H1 (cell line): Measurements from ENCODE around the gene USP53. TPM values are rescaled to one million over a fixed set of nuclear protein-coding genes. Genes with fewer than 3 reads are reported as not detected.

ENCODE experiments used
- CTCF ChIA-PET: fragments of 300-600 bp; sonication (Branson Sonifier 250); formaldehyde crosslinking; loops from one replicate; lab custom pipeline; 2021; ENCODE audit not compliant: partially characterized antibody; lab: Charles Lee
- POLR2A ChIA-PET: fragments of 300-600 bp; sonication (Branson Sonifier 250); formaldehyde crosslinking; loops from one replicate; lab custom pipeline; 2021; ENCODE audit warnings: inconsistent platforms; ENCODE audit not compliant: partially characterized antibody; lab: Charles Lee
- DNase-seq, 2 experiments: peaks; one replicate each; pipeline versions ENCODE4 v3.0.0 to v3.0.0-alpha.2; 2010 to 2022; ENCODE audit warnings: low spot score in 2 of 2, low read depth in 1 of 2, mixed read lengths in 1 of 2
- FAIRE-seq: peaks from 2 replicates; lab custom pipeline; 2011; peaks lifted over from hg19 to GRCh38; lab: Jason Lieb, UNC
- H2AFZ ChIP-seq: 2 replicates; pipeline ENCODE4 v1.8.1; 2012; ENCODE audit warnings: low read length, inconsistent platforms
- H2AK5ac ChIP-seq: 2 replicates; pipeline ENCODE4 v1.6.1; 2013; ENCODE audit warnings: low read depth, low read length
- H2BK120ac ChIP-seq: replicated peaks from 2 replicates; pipeline ENCODE3; 2013; ENCODE audit warnings: low read depth, low read length, inconsistent platforms
- H2BK12ac ChIP-seq: 2 replicates; pipeline ENCODE4 v1.6.1; 2013; ENCODE audit warnings: low read depth, low read length
- H2BK15ac ChIP-seq: 2 replicates; pipeline ENCODE4 v1.6.1; 2013; ENCODE audit warnings: low read length
- H2BK20ac ChIP-seq: 2 replicates; pipeline ENCODE4 v1.6.1; 2013; ENCODE audit warnings: low read length
- H2BK5ac ChIP-seq: 2 replicates; pipeline ENCODE4 v1.6.1; 2013; ENCODE audit warnings: low read depth, low read length
- H3K14ac ChIP-seq: 2 replicates; pipeline ENCODE4 v1.6.1; 2013; ENCODE audit warnings: inconsistent platforms; ENCODE audit not compliant: insufficient read length
- H3K18ac ChIP-seq: 2 replicates; pipeline ENCODE4 v1.6.1; 2013; ENCODE audit warnings: low read length; ENCODE audit errors: extremely low read depth
- H3K23ac ChIP-seq: 2 replicates; pipeline ENCODE4 v1.6.1; 2013; ENCODE audit warnings: inconsistent platforms; ENCODE audit not compliant: insufficient read length
- H3K23me2 ChIP-seq: 2 replicates; pipeline ENCODE4 v1.6.1; 2013; ENCODE audit warnings: low read depth, low read length
- H3K27ac ChIP-seq: 2 replicates; pipeline ENCODE4 v1.6.1; 2011; ENCODE audit warnings: low read depth, low read length, inconsistent platforms
- H3K27me3 ChIP-seq, 4 experiments: replicated peaks in 1 of 4; 1 replicate in 1 of 4; 2 replicates in 3 of 4; pipeline versions ENCODE4 v1.6.1 to v1.8.1; 2011 to 2013; ENCODE audit warnings: low read length in 3 of 4, mild to moderate bottlenecking in 3 of 4, inconsistent platforms in 2 of 4, mixed read lengths in 2 of 4, moderate library complexity in 1 of 4; ENCODE audit not compliant: control insufficient read depth in 3 of 4, insufficient read depth in 3 of 4; ENCODE audit errors: extremely low read depth in 1 of 4
- H3K36me3 ChIP-seq, 4 experiments: 2 replicates each; pipeline versions ENCODE4 v1.6.1 to v1.8.1; 2011 to 2013; ENCODE audit warnings: mild to moderate bottlenecking in 4 of 4, low read length in 3 of 4, moderate library complexity in 2 of 4, control low read depth in 1 of 4, inconsistent platforms in 1 of 4; ENCODE audit not compliant: insufficient read depth in 4 of 4, control insufficient read depth in 2 of 4
- H3K4ac ChIP-seq: replicated peaks from 2 replicates; pipeline ENCODE3; 2013; ENCODE audit warnings: low read length, low read depth, mixed read lengths, inconsistent platforms; ENCODE audit not compliant: insufficient read length
- H3K4me1 ChIP-seq, 4 experiments: replicated peaks in 1 of 4; 1 replicate in 1 of 4; 2 replicates in 3 of 4; pipeline versions ENCODE4 v1.6.1 to v1.8.1; 2011 to 2013; ENCODE audit warnings: low read length in 3 of 4, inconsistent platforms in 2 of 4, mixed read lengths in 1 of 4; ENCODE audit not compliant: insufficient read depth in 4 of 4, control insufficient read depth in 3 of 4
- H3K4me2 ChIP-seq, 2 experiments: 2 replicates each; pipeline versions ENCODE4 v1.6.1 to v1.8.1; 2011 to 2013; ENCODE audit warnings: low read depth in 2 of 2, low read length in 2 of 2, control low read depth in 1 of 2, inconsistent platforms in 1 of 2, mild to moderate bottlenecking in 1 of 2; ENCODE audit not compliant: insufficient read depth in 1 of 2
- H3K4me3 ChIP-seq, 4 experiments: fragments of 200-600, 300-600 bp in 1 of 4; sonication (generic), shearing (Covaris generic), sonication (Bioruptor Twin) in 1 of 4; 2 replicates each; pipeline versions ENCODE4 v1.5.1 to v1.8.1; 2011 to 2016; ENCODE audit warnings: low read length in 4 of 4, low read depth in 3 of 4, control low read depth in 2 of 4, inconsistent platforms in 2 of 4, mild to moderate bottlenecking in 2 of 4, mixed read lengths in 1 of 4, moderate library complexity in 1 of 4; ENCODE audit not compliant: insufficient read depth in 2 of 4; ENCODE audit errors: extremely low read depth in 1 of 4
- H3K56ac ChIP-seq: replicated peaks from 2 replicates; pipeline ENCODE3; 2013; ENCODE audit warnings: low read depth, mild to moderate bottlenecking, mixed read lengths, low read length, inconsistent platforms; ENCODE audit not compliant: insufficient read length
- H3K79me1 ChIP-seq: 2 replicates; pipeline ENCODE4 v1.6.1; 2013; ENCODE audit warnings: low read depth, low read length, control low read depth
- H3K79me2 ChIP-seq, 2 experiments: 2 replicates each; pipeline versions ENCODE4 v1.6.1 to v1.8.1; 2012 to 2013; ENCODE audit warnings: low read length in 2 of 2, mild to moderate bottlenecking in 2 of 2, inconsistent platforms in 1 of 2; ENCODE audit not compliant: insufficient read depth in 2 of 2, control insufficient read depth in 1 of 2
- H3K9ac ChIP-seq, 4 experiments: replicated peaks in 1 of 4; 1 replicate in 1 of 4; 2 replicates in 3 of 4; pipeline versions ENCODE4 v1.6.1 to v1.8.1; 2011 to 2013; ENCODE audit warnings: low read depth in 3 of 4, low read length in 3 of 4, control low read depth in 2 of 4, mild to moderate bottlenecking in 2 of 4, moderate library complexity in 2 of 4, inconsistent platforms in 1 of 4; ENCODE audit errors: extremely low read depth in 1 of 4
- H3K9me3 ChIP-seq, 2 experiments: 2 replicates each; pipeline versions ENCODE4 v1.6.1 to v1.8.1; 2012 to 2013; ENCODE audit warnings: mild to moderate bottlenecking in 2 of 2, moderate library complexity in 2 of 2, control low read depth in 1 of 2, inconsistent platforms in 1 of 2, low read depth in 1 of 2, low read length in 1 of 2, mixed read lengths in 1 of 2; ENCODE audit not compliant: insufficient read depth in 2 of 2
- H4K20me1 ChIP-seq, 2 experiments: replicated peaks in 1 of 2; 2 replicates each; pipeline versions ENCODE3 to v1.8.1; 2011 to 2013; ENCODE audit warnings: inconsistent platforms in 2 of 2, low read length in 2 of 2, mild to moderate bottlenecking in 1 of 2; ENCODE audit not compliant: insufficient read depth in 2 of 2, control insufficient read depth in 1 of 2
- H4K5ac ChIP-seq: 2 replicates; pipeline ENCODE4 v1.6.1; 2013; ENCODE audit warnings: low read length, low read depth, mixed read lengths, inconsistent platforms; ENCODE audit not compliant: insufficient read length
- H4K8ac ChIP-seq: 2 replicates; pipeline ENCODE4 v1.8.0; 2013; ENCODE audit warnings: mild to moderate bottlenecking, moderate library complexity, low read length, inconsistent platforms; ENCODE audit not compliant: insufficient read depth; ENCODE audit errors: extremely low read depth
- H4K91ac ChIP-seq: replicated peaks from 2 replicates; pipeline ENCODE3; 2013; ENCODE audit warnings: low read length, mixed read lengths, inconsistent platforms; ENCODE audit not compliant: insufficient read length
- CREB1 ChIP-seq: IDR thresholded peaks from 2 replicates; pipeline ENCODE4 v1.6.1; 2012; ENCODE audit warnings: inconsistent platforms
- HDAC2 ChIP-seq, 2 experiments: fragments of 300-600 bp in 1 of 2; sonication (generic) in 1 of 2; IDR thresholded peaks; 2 replicates each; pipeline ENCODE4 v1.6.1; 2011 to 2012; ENCODE audit warnings: low read depth in 2 of 2, low read length in 2 of 2, mild to moderate bottlenecking in 2 of 2, moderate library complexity in 2 of 2, borderline replicate concordance in 1 of 2, inconsistent platforms in 1 of 2
- JUN ChIP-seq: IDR thresholded peaks from 2 replicates; pipeline ENCODE4 v1.6.1; 2011; ENCODE audit warnings: low read depth, mild to moderate bottlenecking, improper control_type of control experiment, low read length
- POLR2A ChIP-seq, 2 experiments: IDR thresholded peaks; 1 replicate in 1 of 2; 2 replicates in 1 of 2; pipeline ENCODE4 v1.6.1; 2011; ENCODE audit warnings: low read depth in 2 of 2, low read length in 2 of 2, mild to moderate bottlenecking in 2 of 2; ENCODE audit errors: control extremely low read depth in 1 of 2
- RAD21 ChIP-seq, 2 experiments: IDR thresholded peaks in 1 of 2; conservative IDR thresholded peaks in 1 of 2; 2 replicates each; pipeline ENCODE4 v1.6.1; 2011; ENCODE audit warnings: low read depth in 2 of 2, low read length in 2 of 2, improper control_type of control experiment in 1 of 2, inconsistent platforms in 1 of 2, mild to moderate bottlenecking in 1 of 2, moderate library complexity in 1 of 2
- RFX5 ChIP-seq: IDR thresholded peaks from 2 replicates; pipeline ENCODE4 v1.6.1; 2011; ENCODE audit warnings: low read depth, low read length, improper control_type of control experiment, borderline replicate concordance
- SAP30 ChIP-seq: fragments of 300-600 bp; sonication (generic); IDR thresholded peaks from 2 replicates; pipeline ENCODE4 v1.7.1; 2012; ENCODE audit warnings: low read length, moderate library complexity, mild to moderate bottlenecking, inconsistent platforms; ENCODE audit not compliant: insufficient read depth, insufficient replicate concordance
- SIX5 ChIP-seq: IDR thresholded peaks from 2 replicates; pipeline ENCODE4 v1.6.1; 2011; ENCODE audit warnings: mild to moderate bottlenecking, low read depth, low read length
- SP1 ChIP-seq: IDR thresholded peaks from 2 replicates; pipeline ENCODE4 v1.6.1; 2011; ENCODE audit warnings: low read depth, low read length
- TAF7 ChIP-seq: optimal IDR thresholded peaks from 2 replicates; pipeline ENCODE3; 2011; ENCODE audit warnings: low read depth, mild to moderate bottlenecking, inconsistent platforms, low read length, moderate library complexity, borderline replicate concordance
- WGBS, 2 experiments: shearing (Covaris generic) in 1 of 2; methylation state at CpG; one replicate each; pipeline versions ENCODE4 v1.1.6 to v1.1.7; 2013 to 2015; ENCODE audit warnings: low lambda C conversion rate in 2 of 2, mixed read lengths in 2 of 2, inconsistent platforms in 1 of 2, low coverage in 1 of 2, missing lambda C conversion rate in 1 of 2; ENCODE audit not compliant: insufficient replicate concordance in 2 of 2, insufficient coverage in 1 of 2, insufficient read length in 1 of 2; ENCODE audit errors: extremely low coverage in 1 of 2, missing lambda C conversion rate in 1 of 2; 5-methylcytosine and 5-hydroxymethylcytosine counted together
- polyA plus RNA-seq, 7 experiments: library from polyadenylated mRNA; depleted of rRNA in 3 of 7; stranded (reverse) in 5 of 7; unstranded in 2 of 7; fragments of >200 nt in 5 of 7; fragments of 200-250 nt in 2 of 7; gene quantifications; 1 replicate in 5 of 7; 2 replicates in 1 of 7; 4 replicates in 1 of 7; pipeline versions ENCODE4 v1.2.1 to v1.2.3, GENCODE V29; 2011 to 2013; ENCODE audit warnings: missing spikeins in 2 of 7, mixed read lengths in 2 of 7
- total RNA-seq: library from RNA; stranded (reverse); fragmentation: NEBNext Ultra II Directional; extraction: Animal tissue kit (Norgen Biotek cat#: 25700); gene quantifications from 2 replicates; pipeline ENCODE4 v1.2.1, GENCODE V29; 2021
- TF ChIP-seq, protein P1 (sequence below): IDR thresholded peaks from 2 replicates; pipeline ENCODE4 v1.6.1; 2012; ENCODE audit warnings: inconsistent platforms

The USP53 gene
- total and polyA plus RNA-seq, 2 of the 8 experiments (the other 6 are each of a cell fraction or from before 2014, with no cell fraction given), result 2.9 to 14.9 TPM

DNA sequence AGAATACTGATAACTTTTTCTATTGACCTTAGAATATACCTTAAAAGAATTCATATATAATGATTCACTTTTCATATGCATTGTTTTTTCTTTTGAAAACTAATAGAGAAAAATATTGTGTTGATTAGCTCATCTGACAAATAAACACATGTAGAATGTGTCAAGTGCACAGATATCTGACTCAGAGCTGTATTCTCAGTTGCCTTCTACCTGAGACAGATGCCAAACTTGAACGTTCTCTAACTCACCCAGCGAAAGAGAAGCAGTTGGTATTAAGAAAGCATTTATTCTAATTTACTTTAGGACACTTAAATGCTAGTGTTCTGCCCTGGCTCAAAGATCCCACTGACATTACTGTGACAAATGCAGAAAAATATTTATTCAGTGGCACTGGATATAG lies 28.1 kb downstream of the USP53 start:
- H2BK15ac ChIP-seq, result no peak overlapping the region
- TF ChIP-seq CREB1 (no peak), POLR2A (IDR thresholded peaks at IDR 0.05; ENCODE audit: control extremely low read depth in 1 of 2, low read depth in 2 of 2, low read length in 2 of 2) (no peak), SIX5 (no peak), RFX5 (no peak), TAF7 (no peak), SAP30 (no peak), RAD21 (IDR thresholded peaks at IDR 0.05 in 1 of 2, conservative IDR thresholded peaks at IDR 0.05 in 1 of 2; ENCODE audit: low read depth in 2 of 2, low read length in 2 of 2) (no peak), SP1 (no peak), JUN (no peak), HDAC2 (IDR thresholded peaks at IDR 0.05; ENCODE audit: borderline replicate concordance in 1 of 2, low read depth in 2 of 2, low read length in 2 of 2) (no peak)
- TF ChIP-seq, protein P1, sequence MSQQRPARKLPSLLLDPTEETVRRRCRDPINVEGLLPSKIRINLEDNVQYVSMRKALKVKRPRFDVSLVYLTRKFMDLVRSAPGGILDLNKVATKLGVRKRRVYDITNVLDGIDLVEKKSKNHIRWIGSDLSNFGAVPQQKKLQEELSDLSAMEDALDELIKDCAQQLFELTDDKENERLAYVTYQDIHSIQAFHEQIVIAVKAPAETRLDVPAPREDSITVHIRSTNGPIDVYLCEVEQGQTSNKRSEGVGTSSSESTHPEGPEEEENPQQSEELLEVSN, result no peak

More for the DNA sequence above, 28.1 kb downstream of the USP53 start:
- H3K79me2 ChIP-seq, result no peaks in the 10 kb centered on the region
- WGBS, 2 experiments, result 80% methylated on average over 2 of the region's 2 CpGs; no CpG with 5 or more reads in 1 of the 2 experiments
- H3K56ac ChIP-seq, result no peak overlapping the region
- H2BK5ac ChIP-seq, result no peak overlapping the region
- no peak overlapping the region for H3K4ac ChIP-seq
- H3K18ac ChIP-seq, result no peak overlapping the region
- H4K20me1 ChIP-seq, result no peaks in the 10 kb centered on the region
- H3K27ac ChIP-seq, result no peak overlapping the region
- no peaks in the 10 kb centered on the region for H3K23me2 ChIP-seq
- H2AK5ac ChIP-seq, result no peak overlapping the region
- ChIA-PET CTCF (no interaction called here), POLR2A (no interaction called here)
- H3K4me1 ChIP-seq, result peaks cover 0 to 3% (median 0%) of the 10 kb centered on the region in 4 experiments; a peak in 1 of 7 replicates
- H3K9me3 ChIP-seq, result no peaks in the 10 kb centered on the region
- no peak overlapping the region for H2BK12ac ChIP-seq
- H4K91ac ChIP-seq, result no peak overlapping the region
- H3K4me3 ChIP-seq, result no peak overlapping the region
- no peak overlapping the region for H3K23ac ChIP-seq
- H2BK120ac ChIP-seq, result no peak overlapping the region
- no peaks in the 10 kb centered on the region for H3K79me1 ChIP-seq
- no peaks in the 10 kb centered on the region for H3K36me3 ChIP-seq
- H2AFZ ChIP-seq, result no peak overlapping the region
- H4K5ac ChIP-seq, result no peak overlapping the region
- no peak overlapping the region for H3K4me2 ChIP-seq
- no peak overlapping the region for H3K9ac ChIP-seq
- no peak for FAIRE-seq
- no peak overlapping the region for H3K14ac ChIP-seq
- H4K8ac ChIP-seq, result no peak overlapping the region
- H2BK20ac ChIP-seq, result no peak overlapping the region
- no peak for DNase-seq
- H3K27me3 ChIP-seq, result no peaks in the 10 kb centered on the region
